H7 (cell line): ENCODE data around the gene SP6. TPM values are rescaled to one million over a fixed set of nuclear protein-coding genes. Genes with fewer than 3 reads are reported as not detected.

ENCODE experiments used
- DNase-seq: peaks from one replicate; pipeline ENCODE4 v3.0.0; 2012
- H3K27me3 ChIP-seq: 2 replicates; pipeline ENCODE4 v1.6.0; 2011; ENCODE audit warnings: mild to moderate bottlenecking, low read length; ENCODE audit not compliant: control insufficient read depth, insufficient read depth
- H3K36me3 ChIP-seq: replicated peaks from 2 replicates; pipeline ENCODE4 v1.5.1; 2011; ENCODE audit warnings: low read length; ENCODE audit not compliant: control insufficient read depth, insufficient read depth
- H3K4me3 ChIP-seq: 2 replicates; pipeline ENCODE4 v1.5.1; 2011; ENCODE audit warnings: low read depth, mild to moderate bottlenecking, control low read depth, low read length, moderate library complexity; ENCODE audit not compliant: insufficient read depth
- total RNA-seq: library from RNA; depleted of rRNA; stranded (reverse); fragments of >200 nt; shearing (Covaris generic); gene quantifications from 2 replicates; pipeline ENCODE4 v1.2.3, GENCODE V29; 2014

The SP6 gene
- total RNA-seq, 1 experiment from 2014 or later: 0.10 TPM

GRCh38 chr17:47808830-47809480 is 42.0 kb downstream of the SP6 start:
- no peaks in the 10 kb centered on the region for H3K36me3 ChIP-seq
- no peak overlapping the region for H3K4me3 ChIP-seq
- no peaks in the 10 kb centered on the region for H3K27me3 ChIP-seq
- DNase-seq: no peak

GRCh38 chr17:47808036-47808829 is 42.7 kb downstream of the SP6 start:
- no peaks in the 10 kb centered on the region for H3K36me3 ChIP-seq
- no peak overlapping the region for H3K4me3 ChIP-seq
- H3K27me3 ChIP-seq: no peaks in the 10 kb centered on the region
- peak; percentile 41 for DNase-seq

- DNase-seq: peak; percentile 39
- Histone ChIP-seq H3K36me3 (no peaks in the 10 kb centered on the region), H3K27me3 (no peaks in the 10 kb centered on the region), H3K4me3 (no peak overlapping the region)
Measured at GRCh38 chr17:47807421-47807820, 43.5 kb downstream of the SP6 start.

GRCh38 chr17:47806913-47807255 is 44.1 kb downstream of the SP6 start:
- H3K36me3 ChIP-seq: no peaks in the 10 kb centered on the region
- DNase-seq: no peak
- no peaks in the 10 kb centered on the region for H3K27me3 ChIP-seq

GRCh38 chr17:47806026-47806912 is 44.7 kb downstream of the SP6 start:
- H3K4me3 ChIP-seq: no peak overlapping the region
- DNase-seq: no peak
- no peaks in the 10 kb centered on the region for H3K27me3 ChIP-seq
- no peaks in the 10 kb centered on the region for H3K36me3 ChIP-seq

More at GRCh38 chr17:47806913-47807255, 44.1 kb downstream of the SP6 start:
- H3K4me3 ChIP-seq: no peak overlapping the region

- Histone ChIP-seq H3K36me3 (no peaks in the 10 kb centered on the region), H3K4me3 (no peak overlapping the region), H3K27me3 (no peaks in the 10 kb centered on the region; the same call in 1 of the 2 replicates)
- no peak for DNase-seq
Measured at GRCh38 chr17:47804461-47804860, 46.5 kb downstream of the SP6 start.

- Histone ChIP-seq H3K27me3 (no peaks in the 10 kb centered on the region; the same call in 1 of the 2 replicates), H3K4me3 (no peak overlapping the region), H3K36me3 (no peaks in the 10 kb centered on the region)
- DNase-seq: peak; percentile 31
Measured at GRCh38 chr17:47803751-47804150, 47.2 kb downstream of the SP6 start.

- Histone ChIP-seq H3K27me3 (no peaks in the 10 kb centered on the region; the same call in 1 of the 2 replicates), H3K36me3 (no peaks in the 10 kb centered on the region), H3K4me3 (no peak overlapping the region)
- DNase-seq: no peak
Measured at GRCh38 chr17:47803201-47803600, 47.8 kb downstream of the SP6 start.

- Histone ChIP-seq H3K27me3 (no peaks in the 10 kb centered on the region; the same call in 1 of the 2 replicates), H3K4me3 (no peak overlapping the region), H3K36me3 (no peaks in the 10 kb centered on the region)
- DNase-seq: peak; percentile 92
Measured at GRCh38 chr17:47802341-47803022, 48.5 kb downstream of the SP6 start.

GRCh38 chr17:47801906-47802305 is 49.1 kb downstream of the SP6 start:
- Histone ChIP-seq H3K4me3 (no peak overlapping the region), H3K27me3 (no peaks in the 10 kb centered on the region; the same call in 1 of the 2 replicates), H3K36me3 (no peaks in the 10 kb centered on the region)
- no peak for DNase-seq

GRCh38 chr17:47801176-47801765 is 49.7 kb downstream of the SP6 start:
- H3K4me3 ChIP-seq: no peak overlapping the region
- DNase-seq: no peak
- no peaks in the 10 kb centered on the region; the same call in 1 of the 2 replicates for H3K27me3 ChIP-seq
- no peaks in the 10 kb centered on the region for H3K36me3 ChIP-seq

- Histone ChIP-seq H3K36me3 (no peaks in the 10 kb centered on the region), H3K4me3 (no peak overlapping the region), H3K27me3 (no peaks in the 10 kb centered on the region; the same call in 1 of the 2 replicates)
- peak; percentile 34 for DNase-seq
Measured at GRCh38 chr17:47800686-47801085, 50.3 kb downstream of the SP6 start.

GRCh38 chr17:47797797-47798196 is 53.2 kb downstream of the SP6 start:
- peak; percentile 46 for DNase-seq
- no peaks in the 10 kb centered on the region for H3K36me3 ChIP-seq
- H3K27me3 ChIP-seq: peaks cover 4% of the 10 kb centered on the region; the same call in 1 of the 2 replicates
- H3K4me3 ChIP-seq: no peak overlapping the region
